NCI-H2171 (cell line): Measurements from ENCODE around the gene CBARP.
"Not testable (repeated sequence)": the region's sequence is repeated elsewhere in the genome, so short reads cannot be mapped to it uniquely, and the experiment has no call there.

Experiments
- DNase-seq: peaks from one replicate; lab custom pipeline; 2025; lab: John Stamatoyannopoulos, UW

The CBARP gene

DNA sequence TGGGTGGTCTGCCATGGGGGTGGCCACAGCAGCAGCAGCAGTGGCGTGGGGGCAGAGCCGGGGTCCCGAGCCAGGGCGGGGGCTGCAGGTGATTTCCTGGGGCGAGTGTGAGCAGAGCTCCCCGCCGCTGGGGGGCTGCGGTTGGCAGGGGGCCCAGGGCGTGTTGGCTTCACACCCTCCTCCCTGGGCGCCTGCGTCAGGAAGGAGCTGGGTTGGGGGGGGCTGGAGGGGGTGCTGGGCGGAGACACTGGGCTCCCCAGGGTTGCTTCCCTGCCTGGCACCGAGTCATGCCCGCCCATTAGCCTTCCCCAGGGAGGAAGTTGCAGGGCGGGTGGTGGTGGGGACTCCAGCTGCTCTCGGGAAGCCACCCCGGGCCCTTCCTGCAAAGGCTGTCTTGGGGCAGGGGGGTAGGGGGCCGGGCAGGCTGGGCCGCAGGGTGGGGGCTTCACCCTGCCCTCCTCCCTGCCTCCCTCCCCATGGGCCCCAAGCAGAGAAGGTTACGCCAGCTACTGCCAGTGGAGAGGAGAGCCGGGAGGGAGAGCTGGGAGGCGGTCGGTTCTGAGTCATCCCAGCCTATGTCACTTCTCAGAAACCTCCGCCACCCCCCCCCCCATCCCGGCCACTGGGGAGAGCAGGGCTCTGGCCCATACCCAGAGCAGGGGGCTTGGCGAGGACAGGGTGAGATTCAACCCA, 15.2 kb upstream of the CBARP start:
- peak; percentile 93 for DNase-seq

DNA sequence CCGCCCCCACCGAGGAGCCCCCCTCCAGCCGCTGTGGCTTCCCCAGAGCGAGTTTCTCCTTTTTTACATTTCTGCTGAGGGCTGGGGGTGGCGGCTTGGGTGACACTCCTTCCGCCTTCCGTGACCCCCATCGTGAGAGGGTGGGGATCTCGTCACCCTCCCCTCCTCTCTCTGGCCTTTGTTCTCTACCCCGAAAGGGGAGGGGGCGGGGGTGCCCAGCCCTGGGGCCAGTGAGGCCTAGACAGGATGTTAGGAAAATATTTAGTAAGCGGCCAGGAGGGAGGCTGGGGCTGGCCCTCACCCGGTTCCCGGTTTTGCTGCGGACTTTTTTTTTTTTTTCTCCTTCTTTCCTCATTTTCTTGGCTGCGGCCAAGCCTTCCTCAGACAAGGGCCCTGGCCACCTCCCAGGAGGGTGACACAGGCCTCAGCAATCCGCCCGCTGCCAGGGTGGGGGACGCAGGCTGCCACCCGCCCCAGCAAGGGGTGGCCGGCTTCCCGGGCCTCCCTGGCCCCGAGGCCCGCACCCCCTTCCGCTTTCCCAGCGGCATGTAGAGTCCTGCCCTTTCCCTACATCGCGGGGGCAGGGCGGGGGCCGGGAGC, 14.5 kb upstream of the CBARP start:
- no peak for DNase-seq

- DNase-seq = peak; percentile 43
These were observed 13.8 kb upstream of the CBARP start for GRCh38 chr19:1251330-1252220.

- peak; percentile 62 for DNase-seq
These were observed 12.8 kb upstream of the CBARP start for GRCh38 chr19:1250437-1251260.

- DNase-seq = no peak
These were observed 12.2 kb upstream of the CBARP start for GRCh38 chr19:1249990-1250436.

DNA sequence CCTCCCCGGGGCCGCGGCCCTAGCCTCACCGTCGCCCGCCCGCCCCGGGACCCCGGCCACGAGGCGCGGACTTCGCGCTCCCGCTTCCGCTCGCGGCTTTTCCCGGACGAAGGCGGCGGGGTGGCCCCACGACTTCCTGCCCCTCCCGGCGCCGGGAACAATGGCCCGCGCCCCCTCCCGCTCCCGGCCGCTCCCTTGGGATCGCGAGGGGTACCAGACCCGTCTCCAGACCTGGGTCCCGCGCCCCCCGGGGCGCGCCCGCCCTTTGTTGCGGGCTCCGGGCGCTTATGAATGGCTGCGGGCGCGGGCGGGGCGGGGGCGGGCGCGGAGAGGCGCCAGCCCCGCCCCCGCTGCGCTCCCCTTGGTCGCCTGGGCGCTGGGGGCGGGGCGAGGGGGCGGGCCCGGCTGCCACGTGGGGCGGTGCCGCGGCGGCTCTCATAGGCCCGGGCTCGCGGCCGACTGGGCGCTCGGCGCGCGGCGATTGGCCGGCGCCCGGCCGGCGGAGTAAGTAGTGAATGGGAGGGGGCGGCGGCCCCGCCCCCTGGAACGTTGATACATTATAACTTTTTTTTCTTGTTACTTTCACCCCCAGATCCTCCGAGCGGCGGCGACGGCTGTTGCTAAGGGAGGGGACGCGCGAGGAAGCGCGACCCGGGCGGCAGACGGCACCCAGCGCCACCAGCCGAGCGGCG, 11.6 kb upstream of the CBARP start:
- peak; percentile 93 for DNase-seq

DNA sequence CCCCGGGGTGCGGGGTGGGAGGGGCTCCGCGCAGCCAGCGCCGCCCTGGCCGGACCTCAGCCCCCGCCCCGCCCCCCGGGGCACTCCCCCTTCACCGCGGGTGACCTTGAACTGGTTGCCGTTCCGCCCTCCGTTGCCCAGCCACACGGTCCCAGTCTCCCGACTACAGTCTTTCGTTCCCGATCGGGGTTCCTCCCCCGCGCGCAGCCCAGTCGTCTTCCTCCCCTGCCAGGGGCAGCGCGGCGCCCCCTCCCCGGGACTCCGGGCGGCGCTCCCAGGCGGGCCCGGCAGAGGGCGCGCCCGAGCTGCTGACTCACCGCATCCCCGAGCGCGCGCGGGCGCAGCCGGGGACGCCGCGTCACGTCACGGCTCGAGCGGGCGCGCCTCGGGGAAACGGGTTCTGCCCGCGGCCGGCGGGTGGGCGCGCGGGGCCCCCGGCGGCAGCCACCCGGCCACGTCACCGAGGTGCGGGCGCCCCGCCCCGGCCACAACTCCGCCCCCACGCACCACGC, 11.0 kb upstream of the CBARP start:
- no peak for DNase-seq

- DNase-seq = no peak
These were observed 10.5 kb upstream of the CBARP start, which contains the start of gene MIDN for GRCh38 chr19:1248139-1248785. Gene MIDN (plus strand): TSS chr19:1248583. CDS start chr19:1250297, 1,714 bp downstream.

- DNase-seq = no peak
These were observed 9.9 kb upstream of the CBARP start for GRCh38 chr19:1247748-1248138.

GRCh38 chr19:1246265-1247087, 8.7 kb upstream of the CBARP start:
- DNase-seq = not testable (repeated sequence)

GRCh38 chr19:1245494-1246264, 7.9 kb upstream of the CBARP start:
- DNase-seq = no peak

- no peak for DNase-seq
These were observed 7.1 kb upstream of the CBARP start for GRCh38 chr19:1244693-1245451.

DNA sequence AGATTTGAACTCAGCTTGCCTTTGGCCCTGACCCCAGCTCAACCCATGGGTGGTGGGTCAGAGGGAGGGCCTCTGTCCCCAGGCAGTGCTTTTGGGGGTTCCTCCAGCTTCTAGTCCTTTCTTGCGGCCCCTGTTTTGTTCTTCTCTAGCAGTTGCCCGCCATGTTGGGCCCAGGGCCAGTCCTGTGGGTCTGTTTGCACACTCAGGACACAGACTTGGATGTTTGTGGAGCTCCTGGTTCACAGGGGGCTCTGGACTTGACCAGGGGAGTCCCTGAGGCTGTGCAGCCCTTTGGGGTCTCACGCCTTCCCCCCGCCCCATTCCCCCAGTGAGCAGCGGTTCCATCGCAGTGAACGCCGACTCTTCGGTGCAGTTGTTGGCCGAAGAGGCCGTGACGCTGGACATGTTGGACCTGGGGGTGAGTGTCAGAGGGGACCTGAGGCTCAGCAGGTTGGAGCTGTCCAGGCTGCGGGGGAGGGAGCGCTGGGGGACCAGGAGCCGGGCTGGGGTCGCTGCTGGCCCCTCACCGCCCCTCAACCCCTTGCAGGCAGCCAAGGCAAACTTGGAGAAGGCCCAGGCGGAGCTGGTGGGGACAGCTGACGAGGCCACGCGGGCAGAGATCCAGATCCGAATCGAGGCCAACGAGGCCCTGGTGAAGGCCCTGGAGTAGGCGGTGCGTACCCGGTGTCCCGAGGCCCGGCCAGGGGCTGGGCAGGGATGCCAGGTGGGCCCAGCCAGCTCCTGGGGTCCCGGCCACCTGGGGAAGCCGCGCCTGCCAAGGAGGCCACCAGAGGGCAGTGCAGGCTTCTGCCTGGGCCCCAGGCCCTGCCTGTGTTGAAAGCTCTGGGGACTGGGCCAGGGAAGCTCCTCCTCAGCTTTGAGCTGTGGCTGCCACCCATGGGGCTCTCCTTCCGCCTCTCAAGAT, 6.2 kb upstream of the CBARP start:
- peak; percentile 83 for DNase-seq

DNA sequence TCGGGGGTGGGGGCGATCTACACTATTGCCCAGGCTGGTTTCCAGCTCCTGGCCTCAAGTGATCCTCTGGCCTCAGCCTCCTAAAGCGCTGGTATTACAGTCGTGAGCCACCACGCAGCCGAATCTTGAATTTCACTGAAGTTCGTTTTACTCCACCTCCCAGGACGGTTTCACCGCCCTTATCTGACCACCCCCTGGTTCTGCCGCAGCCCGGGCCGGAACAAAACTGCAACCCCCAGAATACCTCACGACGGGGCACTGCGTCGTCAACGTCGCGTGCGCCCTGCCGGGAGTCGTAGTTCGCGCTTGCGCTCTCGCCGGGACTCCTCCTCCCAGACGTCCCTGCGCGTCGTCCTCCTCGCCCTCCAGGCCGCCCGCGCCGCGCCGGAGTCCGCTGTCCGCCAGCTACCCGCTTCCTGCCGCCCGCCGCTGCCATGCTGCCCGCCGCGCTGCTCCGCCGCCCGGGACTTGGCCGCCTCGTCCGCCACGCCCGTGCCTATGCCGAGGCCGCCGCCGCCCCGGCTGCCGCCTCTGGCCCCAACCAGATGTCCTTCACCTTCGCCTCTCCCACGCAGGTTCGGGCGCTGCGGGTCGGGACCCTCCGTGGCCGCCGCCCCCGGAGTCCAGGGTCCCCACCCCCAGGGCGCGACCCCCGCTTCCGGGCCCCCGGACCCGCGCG, 3.8 kb upstream of the CBARP start, which contains the start of gene ATP5F1D:
Gene ATP5F1D (plus strand): TSS at position 335 of the 679 bp plus-strand sequence. CDS start 100 bp downstream, at position 435.
- DNase-seq = peak; percentile 89

GRCh38 chr19:1240925-1241324, 3.1 kb upstream of the CBARP start:
- DNase-seq = no peak
